Kidney (tissue), 14 donors: ENCODE measurements around the gene GPR84. TPM values are rescaled to one million over a fixed set of nuclear protein-coding genes. Genes with fewer than 3 reads are reported as not detected.

Experiments
- DNase-seq, 5 donors: peaks; one replicate each; pipeline ENCODE4 v3.0.0-alpha.2; 2013 to 2020
- FAIRE-seq: peaks from 2 replicates; lab custom pipeline; 2012; peaks lifted over from hg19 to GRCh38; lab: Jason Lieb, UNC
- H3K27ac ChIP-seq, 2 donors: one replicate each; pipeline ENCODE4 v1.7.0; 2013; ENCODE audit warnings: low read depth in 2 of 2, low read length in 2 of 2, inconsistent platforms in 1 of 2
- H3K27me3 ChIP-seq: one replicate; pipeline ENCODE4 v1.7.1; 2013; ENCODE audit warnings: low read length, inconsistent platforms; ENCODE audit not compliant: control insufficient read depth, insufficient read depth
- H3K36me3 ChIP-seq, 3 donors: one replicate each; pipeline versions ENCODE4 v1.7.0 to v1.7.1; 2013; ENCODE audit warnings: low read length in 3 of 3, control low read depth in 1 of 3, inconsistent platforms in 1 of 3; ENCODE audit not compliant: insufficient read depth in 3 of 3, control insufficient read depth in 2 of 3
- H3K4me1 ChIP-seq, 3 donors: one replicate each; pipeline versions ENCODE4 v1.7.0 to v1.7.1; 2013; ENCODE audit warnings: low read length in 3 of 3, inconsistent platforms in 1 of 3, low read depth in 1 of 3; ENCODE audit not compliant: control insufficient read depth in 2 of 3, insufficient read depth in 2 of 3
- H3K4me3 ChIP-seq, 3 donors: one replicate each; pipeline versions ENCODE4 v1.7.0 to v1.8.1; 2013; ENCODE audit warnings: low read length in 3 of 3, control low read depth in 1 of 3, inconsistent platforms in 1 of 3
- H3K9ac ChIP-seq, 3 donors: one replicate each; pipeline versions ENCODE4 v1.7.0 to v1.7.1; 2013; ENCODE audit warnings: low read length in 3 of 3, control low read depth in 1 of 3, inconsistent platforms in 1 of 3
- H3K9me3 ChIP-seq, 3 donors: one replicate each; pipeline versions ENCODE4 v1.7.0 to v1.7.1; 2013; ENCODE audit warnings: low read length in 3 of 3, control low read depth in 1 of 3, inconsistent platforms in 1 of 3; ENCODE audit not compliant: control insufficient read depth in 2 of 3, insufficient read depth in 1 of 3
- CTCF ChIP-seq: IDR thresholded peaks from 3 replicates; pipeline ENCODE4 v1.5.1; 2012; ENCODE audit warnings: mild to moderate bottlenecking, moderate library complexity, borderline replicate concordance; ENCODE audit not compliant: insufficient read depth; ENCODE audit errors: extremely low read depth
- intact Hi-C: fragments of 100-400 bp; cut with DNase I; formaldehyde crosslinking; loops from one replicate; pipeline ENCODE4 v1.11.1; 2022
- polyA plus RNA-seq: library from polyadenylated mRNA; stranded (reverse); fragments of 350-450 nt; fragmentation: Illumina TruSeq; extraction: RNeasy Lipid Tissue Mini Kit (QIAGEN cat#74804); gene quantifications from one replicate; pipeline ENCODE4 v1.2.3, GENCODE V29; 2014; ENCODE audit warnings: low read depth, low replicate concordance; ENCODE audit not compliant: insufficient read depth
- total RNA-seq: library from RNA; stranded (reverse); fragmentation: NEBNext Ultra II Directional; extraction: Animal tissue kit (Norgen Biotek cat#: 25700); gene quantifications from one replicate; pipeline ENCODE4 v1.2.1, GENCODE V29; 2021
- donor health status: control.
- donor health status: control.
- donor health status: control.
- donor health status: control.
- donor health status: control.
- donor health status: DM: yes; HTN: yes; CAD: no.
- donor health status: Normal renal cell carcinoma (clear cell type).

GPR84 gene
- total and polyA plus RNA-seq, 2 donors from 2014 or later: 1.7 TPM; not detected in 1

GRCh38 chr12:54404061-54405004 lies 40.0 kb upstream of the GPR84 start:
- Histone ChIP-seq H3K9me3 (no peaks in the 10 kb centered on the region), H3K4me3 (no peak overlapping the region), H3K36me3 (peaks cover 0 to 4% (median 4%) of the 10 kb centered on the region in 3 donors), H3K4me1 (no peaks in the 10 kb centered on the region), H3K27ac (no peak overlapping the region), H3K27me3 (no peaks in the 10 kb centered on the region), H3K9ac (no peak overlapping the region)
- TF ChIP-seq CTCF: peak; percentile 87
- intact Hi-C loops: loop anchor here (5.0 kb wide), 1 partner anchor 33 kb away; no protein-coding TSS in a partner anchor
- peak in 4 of 5 donors; percentile 61 to 74 (median 68) for DNase-seq
- no peak for FAIRE-seq

GRCh38 chr12:54401119-54401518 lies 36.8 kb upstream of the GPR84 start:
- TF ChIP-seq CTCF: no peak
- FAIRE-seq (no peak), DNase-seq (no peak)
- Histone ChIP-seq H3K36me3 (peaks cover 0 to 3% (median 2%) of the 10 kb centered on the region in 3 donors), H3K9ac (no peak overlapping the region), H3K27me3 (no peaks in the 10 kb centered on the region), H3K4me1 (no peaks in the 10 kb centered on the region), H3K27ac (no peak overlapping the region), H3K4me3 (no peak overlapping the region), H3K9me3 (no peaks in the 10 kb centered on the region)
- intact Hi-C loops: loop anchor here (5.0 kb wide), 1 partner anchor 36 kb away; no protein-coding TSS in a partner anchor

GRCh38 chr12:54398995-54399793 lies 34.9 kb upstream of the GPR84 start:
- Histone ChIP-seq H3K27me3 (no peaks in the 10 kb centered on the region), H3K9ac (no peak overlapping the region), H3K9me3 (no peaks in the 10 kb centered on the region), H3K27ac (no peak overlapping the region), H3K4me3 (no peak overlapping the region), H3K4me1 (no peaks in the 10 kb centered on the region), H3K36me3 (peaks cover 0 to 3% (median 2%) of the 10 kb centered on the region in 3 donors)
- FAIRE-seq: no peak
- peak; percentile 98 for TF ChIP-seq CTCF
- intact Hi-C loops: no loop called here
- DNase-seq: peak; percentile 90 to 93 (median 92)
